ENCODE results near the gene ESX1.

GRCh38 chrX:104250470-104250869 is 4.3 kb downstream of the ESX1 start:
- no peak for TF ChIP-seq POLR2A (IDR thresholded peaks at IDR 0.05; ENCODE audit: low read depth, low read length)
- no peak for TF ChIP-seq CTCF (IDR thresholded peaks at IDR 0.05; ENCODE audit: extremely low read depth in 1 of 2, insufficient read depth in 1 of 2, low read depth in 1 of 2, low read length in 2 of 2)
- no peak for TF ChIP-seq POLR2AphosphoS5 (IDR thresholded peaks at IDR 0.05; ENCODE audit: insufficient read depth, low read depth, low read length)
- TF ChIP-seq, protein P1, sequence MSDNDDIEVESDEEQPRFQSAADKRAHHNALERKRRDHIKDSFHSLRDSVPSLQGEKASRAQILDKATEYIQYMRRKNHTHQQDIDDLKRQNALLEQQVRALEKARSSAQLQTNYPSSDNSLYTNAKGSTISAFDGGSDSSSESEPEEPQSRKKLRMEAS (IDR thresholded peaks at IDR 0.05; ENCODE audit: insufficient read depth, insufficient read length), result no peak
- TF ChIP-seq EZH2 (IDR thresholded peaks at IDR 0.05; ENCODE audit: borderline replicate concordance, low read depth, low read length, severe bottlenecking), result no peak
- TF ChIP-seq MYC (IDR thresholded peaks at IDR 0.05; ENCODE audit: low read depth, low read length), result no peak
- no peak for TF ChIP-seq FOS (IDR thresholded peaks at IDR 0.05; ENCODE audit: borderline replicate concordance, insufficient read depth, low read length)
- TF ChIP-seq JUN (IDR thresholded peaks at IDR 0.05; ENCODE audit: borderline replicate concordance, insufficient read depth, insufficient read length, low read depth), result no peak
- no peak for TF ChIP-seq GATA2 (IDR thresholded peaks at IDR 0.05; ENCODE audit: insufficient read depth, insufficient read length, low read depth, low read length)

All from endothelial cell of umbilical vein (primary cell).